NCI-H187 treated with DMSO at 0.1 percent for 48 hours (cell line): ENCODE measurements around the gene FAM241B.

Source experiments
- DNase-seq: peaks from one replicate; lab custom pipeline; 2025; lab: John Stamatoyannopoulos, UW

The FAM241B gene

GRCh38 chr10:69666756-69667155, 36.7 kb downstream of the FAM241B start:
- DNase-seq: no peak

- DNase-seq: no peak
Observed at GRCh38 chr10:69668721-69669120, 38.7 kb downstream of the FAM241B start.

GRCh38 chr10:69669409-69669808, 39.4 kb downstream of the FAM241B start:
- no peak for DNase-seq

- DNase-seq: no peak
Observed at GRCh38 chr10:69673521-69673920, 43.5 kb downstream of the FAM241B start.

GRCh38 chr10:69674786-69675185, 44.7 kb downstream of the FAM241B start:
- no peak for DNase-seq

- DNase-seq: no peak
Observed at GRCh38 chr10:69676301-69676700, 46.3 kb downstream of the FAM241B start.

- DNase-seq: no peak
Observed at GRCh38 chr10:69677985-69678654, 48.1 kb downstream of the FAM241B start.

GRCh38 chr10:69679736-69680135, 49.7 kb downstream of the FAM241B start:
- DNase-seq: no peak

GRCh38 chr10:69680610-69681009, 50.6 kb downstream of the FAM241B start:
- DNase-seq: no peak

- DNase-seq: no peak
Observed at GRCh38 chr10:69681436-69681835, 51.4 kb downstream of the FAM241B start.

GRCh38 chr10:69682955-69683474, 53.0 kb downstream of the FAM241B start:
- DNase-seq: no peak
